Smooth muscle cell of the brain vasculature (primary cell): Measurements from ENCODE around the gene RNF212.
A peak's percentile ranks its signal among the peaks of the same experiment; 100 is the strongest.
"Not testable (repeated sequence)": the region's sequence is repeated elsewhere in the genome, so short reads cannot be mapped to it uniquely, and the experiment has no call there.

Experiments used
- DNase-seq: peaks from one replicate; pipeline ENCODE4 v3.0.0-alpha.2; 2012; ENCODE audit warnings: low read depth, low spot score

RNF212 gene

GRCh38 chr4:1113311-1114009, at the start of gene RNF212:
Gene RNF212 (minus strand): TSS chr4:1113564. CDS start chr4:1113464, 100 bp downstream.
- DNase-seq: no peak

GRCh38 chr4:1160351-1160750, 47.0 kb upstream of the RNF212 start:
- DNase-seq: no peak

- no peak for DNase-seq
Measured at GRCh38 chr4:1156069-1156468, 42.7 kb upstream of the RNF212 start.

- no peak for DNase-seq
Measured at GRCh38 chr4:1155314-1155713, 42.0 kb upstream of the RNF212 start.

GRCh38 chr4:1154523-1155182, 41.3 kb upstream of the RNF212 start:
- DNase-seq: no peak

GRCh38 chr4:1154126-1154522, 40.8 kb upstream of the RNF212 start:
- no peak for DNase-seq

GRCh38 chr4:1153567-1154090, 40.3 kb upstream of the RNF212 start:
- no peak for DNase-seq

GRCh38 chr4:1152290-1152689, 38.9 kb upstream of the RNF212 start:
- DNase-seq: no peak

- no peak for DNase-seq
Measured at GRCh38 chr4:1151541-1151940, 38.2 kb upstream of the RNF212 start.

- no peak for DNase-seq
Measured at GRCh38 chr4:1150875-1151274, 37.5 kb upstream of the RNF212 start.

GRCh38 chr4:1139860-1140259, 26.5 kb upstream of the RNF212 start:
- DNase-seq: no peak

- DNase-seq: no peak
Measured at GRCh38 chr4:1137850-1138249, 24.5 kb upstream of the RNF212 start.

- no peak for DNase-seq
Measured at GRCh38 chr4:1137063-1137776, 23.9 kb upstream of the RNF212 start.

- no peak for DNase-seq
Measured at GRCh38 chr4:1136048-1136447, 22.7 kb upstream of the RNF212 start.

GRCh38 chr4:1133033-1133432, 19.7 kb upstream of the RNF212 start:
- DNase-seq: no peak

GRCh38 chr4:1130316-1131186, 17.2 kb upstream of the RNF212 start:
- peak; percentile 56 for DNase-seq

GRCh38 chr4:1126506-1126905, 13.1 kb upstream of the RNF212 start:
- DNase-seq: no peak

GRCh38 chr4:1125466-1125865, 12.1 kb upstream of the RNF212 start:
- DNase-seq: not testable (repeated sequence)

- no peak for DNase-seq
Measured at GRCh38 chr4:1124818-1125217, 11.5 kb upstream of the RNF212 start.

- no peak for DNase-seq
Measured at GRCh38 chr4:1122505-1122904, 9.1 kb upstream of the RNF212 start.

GRCh38 chr4:1116838-1117237, 3.5 kb upstream of the RNF212 start:
- DNase-seq: no peak
